AG04449 (cell line): Measurements from ENCODE around the gene M1AP.
A peak's percentile ranks its signal among the peaks of the same experiment; 100 is the strongest.

Source experiments
- CTCF ChIA-PET: fragments of 350-600 bp; formaldehyde crosslinking; extraction: SDS; loops from one replicate; lab custom pipeline; 2021; ENCODE audit warnings: antibody characterized with exemption; lab: Yijun Ruan, JAX
- POLR2A ChIA-PET: fragments of 400-600, 350-600 bp; formaldehyde crosslinking; extraction: SDS; loops from one replicate; lab custom pipeline; 2020; ENCODE audit warnings: antibody characterized with exemption, inconsistent platforms; lab: Yijun Ruan, JAX
- DNase-seq: peaks from one replicate; pipeline ENCODE4 v3.0.0-alpha.2; 2010; ENCODE audit warnings: low read depth, low spot score
- H3K4me3 ChIP-seq: 2 replicates; pipeline ENCODE4 v1.5.1; 2011; ENCODE audit warnings: low read depth, mild to moderate bottlenecking, control low read depth, low read length
- CTCF ChIP-seq: IDR thresholded peaks from one replicate; pipeline ENCODE4 v1.5.1; 2011; ENCODE audit warnings: mild to moderate bottlenecking, moderate library complexity, low read length, control low read depth, inconsistent platforms; ENCODE audit not compliant: insufficient read depth; ENCODE audit errors: missing control alignments

The M1AP gene

GRCh38 chr2:74668087-74668486 is 20.0 kb upstream of the M1AP start:
- TF ChIP-seq CTCF, result no peak
- no peak for DNase-seq
- ChIA-PET POLR2A (no interaction called here), CTCF (interaction anchor here (0.7 kb wide), 1 partner anchor 9 kb away, joined by 4 read pairs; no protein-coding TSS in a partner anchor)
- no peak overlapping the region for H3K4me3 ChIP-seq

GRCh38 chr2:74659462-74659861 is 11.3 kb upstream of the M1AP start:
- H3K4me3 ChIP-seq, result no peak overlapping the region
- ChIA-PET POLR2A (no interaction called here), CTCF (interaction anchor here (1.0 kb wide), 1 partner anchor 9 kb away, joined by 4 read pairs; no protein-coding TSS in a partner anchor)
- DNase-seq, result no peak
- TF ChIP-seq CTCF, result no peak

GRCh38 chr2:74658516-74658915 is 10.4 kb upstream of the M1AP start:
- POLR2A ChIA-PET, result no interaction called here
- CTCF ChIA-PET, result interaction anchor here (1.0 kb wide), 1 partner anchor 10 kb away, joined by 4 read pairs; no protein-coding TSS in a partner anchor
- no peak overlapping the region for H3K4me3 ChIP-seq
- TF ChIP-seq CTCF, result no peak
- peak; percentile 59 for DNase-seq

GRCh38 chr2:74655579-74655978 is 7.4 kb upstream of the M1AP start:
- ChIA-PET CTCF (no interaction called here), POLR2A (no interaction called here)
- DNase-seq, result no peak
- no peak overlapping the region for H3K4me3 ChIP-seq
- no peak for TF ChIP-seq CTCF

GRCh38 chr2:74653985-74654882 is 6.1 kb upstream of the M1AP start, which contains the start of gene SEMA4F:
TSS of gene SEMA4F (plus strand) at chr2:74654247. CDS start at chr2:74654377, 130 bp downstream.
- ChIA-PET CTCF (no interaction called here), POLR2A (no interaction called here)
- peak; percentile 42 for DNase-seq
- H3K4me3 ChIP-seq, result peak within 1 kb of the TSS; percentile 70
- TF ChIP-seq CTCF, result no peak

GRCh38 chr2:74653589-74653984 is 5.5 kb upstream of the M1AP start:
- POLR2A ChIA-PET, result no interaction called here
- CTCF ChIA-PET, result no interaction called here

More at GRCh38 chr2:74653589-74653984, 5.5 kb upstream of the M1AP start:
- no peak for DNase-seq
- no peak for TF ChIP-seq CTCF
- H3K4me3 ChIP-seq, result peak overlapping the region; percentile 70
